Subcutaneous preadipocyte (primary cell): ENCODE measurements around the gene FOXJ2. TPM values are rescaled to one million over a fixed set of nuclear protein-coding genes. Genes with fewer than 3 reads are reported as not detected.

ENCODE experiments used
- total RNA-seq: library from RNA; depleted of rRNA; stranded (reverse); fragments of >200 nt; gene quantifications from 2 replicates; pipeline ENCODE4 v1.2.3, GENCODE V29; 2012

FOXJ2 gene
- 6.6 and 8.4 TPM in 2 replicates for total RNA-seq

GRCh38 chr12:8032242-8033152 lies at the start of gene FOXJ2:
FOXJ2 (plus strand) TSS chr12:8032716; CDS start chr12:8039833, 7,117 bp downstream.

GRCh38 chr12:8065991-8066594 lies 33.6 kb downstream of the FOXJ2 start, which contains the start of gene C3AR1:
C3AR1 (minus strand) TSS chr12:8066359; CDS start chr12:8060185, 6,174 bp downstream.

Other genes with a start within 250 kb of the FOXJ2 start
- gene NANOG, start 243.3 kb upstream of the FOXJ2 start, total RNA-seq: not detected in 2 replicates
- gene SLC2A14, start 159.8 kb upstream of the FOXJ2 start, total RNA-seq: under 0.01 and 0.20 TPM in 2 replicates
- gene SLC2A3, start 96.5 kb upstream of the FOXJ2 start, total RNA-seq: 99.6 and 137 TPM in 2 replicates
- gene C3AR1, start 33.6 kb downstream of the FOXJ2 start, total RNA-seq: under 0.01 and 0.20 TPM in 2 replicates
- 48.9 and 53.6 TPM in 2 replicates for gene NECAP1, start 49.6 kb downstream of the FOXJ2 start, total RNA-seq
- gene CLEC4A, start 90.9 kb downstream of the FOXJ2 start, total RNA-seq: 0.78 TPM in 1 of 2 replicates, not detected in the other
- not detected in 2 replicates for gene ZNF705A, start 124.3 kb downstream of the FOXJ2 start, total RNA-seq
- 0.20 TPM in 1 of 2 replicates, not detected in the other for gene FAM90A1, start 194.9 kb downstream of the FOXJ2 start, total RNA-seq